Measurements from ENCODE around the gene CHST2.

The CHST2 gene

DNA sequence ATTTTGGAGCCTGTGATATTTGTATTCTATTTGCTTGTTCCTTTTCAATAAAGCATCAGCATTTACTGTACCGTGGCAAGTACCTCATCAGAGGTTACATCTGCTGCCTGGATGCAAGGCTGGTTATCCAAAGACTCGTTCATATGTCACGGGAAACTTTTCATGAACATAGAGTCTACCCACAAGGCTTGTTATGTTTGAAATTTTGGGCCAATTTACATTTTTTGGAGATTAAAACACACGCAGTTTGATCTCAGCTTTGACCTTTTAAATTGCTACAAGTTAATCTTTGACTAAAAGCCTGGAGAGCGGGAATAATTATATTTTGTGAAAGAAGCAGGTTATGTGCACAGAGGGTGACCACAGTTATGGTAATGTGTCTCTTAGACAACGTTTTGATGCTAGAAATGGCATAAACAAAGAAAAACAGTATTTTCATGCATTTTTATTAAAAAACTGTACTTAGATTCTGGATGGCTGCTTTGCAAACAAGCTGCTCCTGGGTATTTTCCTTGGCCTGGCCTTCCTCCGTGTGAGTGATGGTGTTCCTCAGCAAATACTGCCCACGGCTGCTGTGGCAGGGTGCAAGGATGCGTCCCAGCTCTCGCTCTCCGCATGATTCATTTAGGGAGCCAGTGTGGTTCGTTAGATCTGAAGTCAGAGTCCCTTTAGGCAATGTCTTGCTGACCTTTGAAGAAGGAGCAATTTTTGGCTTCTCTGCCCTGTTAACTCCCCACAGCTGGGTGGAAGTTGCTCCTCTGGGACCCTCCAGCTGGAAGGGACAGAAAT lies 27.1 kb downstream of the CHST2 start:
- Histone ChIP-seq H3K27ac (ENCODE audit: low read depth in 2 of 2, low read length in 2 of 2) (no peak overlapping the region), H3K9me3 (ENCODE audit: control insufficient read depth in 2 of 2, low read length in 2 of 2) (no peaks in the 10 kb centered on the region), H3K4me3 (ENCODE audit: low read length in 2 of 2) (no peak overlapping the region), H3K4me1 (ENCODE audit: control insufficient read depth in 2 of 2, insufficient read depth in 2 of 2, low read length in 2 of 2) (no peaks in the 10 kb centered on the region), H3K36me3 (ENCODE audit: control insufficient read depth in 2 of 2, insufficient read depth in 2 of 2, low read length in 2 of 2) (no peaks in the 10 kb centered on the region), H3K9ac (ENCODE audit: low read depth in 1 of 2, low read length in 2 of 2) (no peak overlapping the region), H3K27me3 (ENCODE audit: control insufficient read depth in 2 of 2, insufficient read depth in 2 of 2, low read length in 2 of 2) (no peaks in the 10 kb centered on the region)

DNA sequence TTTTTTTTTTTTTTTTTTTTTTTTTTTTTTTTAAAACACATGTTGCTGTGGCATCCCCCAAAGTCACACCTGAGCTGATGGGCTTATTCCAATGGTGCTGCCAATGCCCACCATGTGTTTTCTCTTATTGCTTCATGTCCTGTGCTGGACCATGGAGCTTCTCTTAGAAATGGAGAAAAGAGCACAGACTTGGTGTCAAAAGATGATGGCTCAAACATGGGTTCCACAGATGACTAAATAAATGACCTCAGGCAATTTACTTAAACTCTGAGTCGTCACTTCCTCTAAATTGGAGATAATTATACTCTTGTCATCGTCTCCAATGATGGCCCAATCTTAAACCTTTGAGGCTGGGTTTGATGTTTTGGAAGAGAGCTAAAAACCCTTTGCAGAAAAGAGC lies 28.1 kb downstream of the CHST2 start:
- Histone ChIP-seq H3K4me1 (ENCODE audit: control insufficient read depth in 2 of 2, insufficient read depth in 2 of 2, low read length in 2 of 2) (no peaks in the 10 kb centered on the region), H3K4me3 (ENCODE audit: low read length in 2 of 2) (no peak overlapping the region), H3K27ac (ENCODE audit: low read depth in 2 of 2, low read length in 2 of 2) (no peak overlapping the region), H3K36me3 (ENCODE audit: control insufficient read depth in 2 of 2, insufficient read depth in 2 of 2, low read length in 2 of 2) (no peaks in the 10 kb centered on the region), H3K27me3 (ENCODE audit: control insufficient read depth in 2 of 2, insufficient read depth in 2 of 2, low read length in 2 of 2) (no peaks in the 10 kb centered on the region), H3K9ac (ENCODE audit: low read depth in 1 of 2, low read length in 2 of 2) (no peak overlapping the region), H3K9me3 (ENCODE audit: control insufficient read depth in 2 of 2, low read length in 2 of 2) (no peaks in the 10 kb centered on the region)

- no peaks in the 10 kb centered on the region for H3K9me3 ChIP-seq (ENCODE audit: control insufficient read depth in 2 of 2, low read length in 2 of 2)
- no peaks in the 10 kb centered on the region for H3K4me1 ChIP-seq (ENCODE audit: control insufficient read depth in 2 of 2, insufficient read depth in 2 of 2, low read length in 2 of 2)
- no peak overlapping the region for H3K4me3 ChIP-seq (ENCODE audit: low read length in 2 of 2)
- no peak overlapping the region for H3K27ac ChIP-seq (ENCODE audit: low read depth in 2 of 2, low read length in 2 of 2)
- H3K9ac ChIP-seq (ENCODE audit: low read depth in 1 of 2, low read length in 2 of 2) = no peak overlapping the region
- H3K36me3 ChIP-seq (ENCODE audit: control insufficient read depth in 2 of 2, insufficient read depth in 2 of 2, low read length in 2 of 2) = no peaks in the 10 kb centered on the region
- no peaks in the 10 kb centered on the region for H3K27me3 ChIP-seq (ENCODE audit: control insufficient read depth in 2 of 2, insufficient read depth in 2 of 2, low read length in 2 of 2)
These were observed 30.5 kb downstream of the CHST2 start for GRCh38 chr3:143150071-143150470.

DNA sequence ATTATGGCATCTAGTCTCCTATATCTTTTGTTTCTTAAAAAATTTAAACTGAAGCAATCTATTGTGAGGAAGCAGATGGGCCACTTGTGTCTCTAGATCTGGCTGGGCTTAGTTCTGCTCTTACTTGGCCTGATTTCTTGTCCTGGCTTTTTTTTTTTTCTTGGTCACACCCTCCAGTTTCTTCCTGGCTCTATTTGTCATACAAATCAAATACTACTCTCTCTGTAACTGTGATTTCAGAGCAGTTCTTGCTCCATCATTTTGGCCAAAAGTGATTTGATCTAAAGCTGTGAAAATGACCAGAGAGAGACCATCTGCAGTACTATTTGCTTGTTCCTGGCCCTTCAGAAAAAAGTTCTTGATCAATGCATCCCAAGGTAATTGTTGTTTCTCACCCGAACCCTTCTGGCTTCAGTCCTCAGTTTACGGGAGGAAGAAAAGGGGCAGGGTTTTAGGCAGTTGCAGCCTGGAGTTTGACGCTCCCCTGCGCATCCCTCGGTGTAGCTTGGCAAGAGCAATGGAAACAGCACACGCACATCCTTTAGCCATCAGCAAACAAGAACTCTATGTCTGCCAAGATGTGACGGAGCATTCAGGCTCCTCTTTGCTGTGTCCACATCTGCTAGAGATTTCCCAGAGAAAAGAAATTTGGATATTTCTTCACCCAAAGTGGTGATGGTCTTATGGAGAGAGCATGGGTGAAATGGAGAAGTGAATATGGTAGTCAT lies 31.6 kb downstream of the CHST2 start:
- no peaks in the 10 kb centered on the region for H3K4me1 ChIP-seq (ENCODE audit: control insufficient read depth in 2 of 2, insufficient read depth in 2 of 2, low read length in 2 of 2)
- H3K27me3 ChIP-seq (ENCODE audit: control insufficient read depth in 2 of 2, insufficient read depth in 2 of 2, low read length in 2 of 2) = no peaks in the 10 kb centered on the region
- H3K9ac ChIP-seq (ENCODE audit: low read depth in 1 of 2, low read length in 2 of 2) = no peak overlapping the region
- no peaks in the 10 kb centered on the region for H3K36me3 ChIP-seq (ENCODE audit: control insufficient read depth in 2 of 2, insufficient read depth in 2 of 2, low read length in 2 of 2)
- no peak overlapping the region for H3K27ac ChIP-seq (ENCODE audit: low read depth in 2 of 2, low read length in 2 of 2)
- H3K4me3 ChIP-seq (ENCODE audit: low read length in 2 of 2) = no peak overlapping the region
- H3K9me3 ChIP-seq (ENCODE audit: control insufficient read depth in 2 of 2, low read length in 2 of 2) = no peaks in the 10 kb centered on the region

- no peak overlapping the region for H3K9ac ChIP-seq (ENCODE audit: low read depth in 1 of 2, low read length in 2 of 2)
- no peaks in the 10 kb centered on the region for H3K36me3 ChIP-seq (ENCODE audit: control insufficient read depth in 2 of 2, insufficient read depth in 2 of 2, low read length in 2 of 2)
- no peak overlapping the region for H3K4me3 ChIP-seq (ENCODE audit: low read length in 2 of 2)
- H3K4me1 ChIP-seq (ENCODE audit: control insufficient read depth in 2 of 2, insufficient read depth in 2 of 2, low read length in 2 of 2) = no peaks in the 10 kb centered on the region
- H3K9me3 ChIP-seq (ENCODE audit: control insufficient read depth in 2 of 2, low read length in 2 of 2) = no peaks in the 10 kb centered on the region
- no peak overlapping the region for H3K27ac ChIP-seq (ENCODE audit: low read depth in 2 of 2, low read length in 2 of 2)
- H3K27me3 ChIP-seq (ENCODE audit: control insufficient read depth in 2 of 2, insufficient read depth in 2 of 2, low read length in 2 of 2) = no peaks in the 10 kb centered on the region
These were observed 32.5 kb downstream of the CHST2 start for GRCh38 chr3:143152043-143152442.

GRCh38 chr3:143155756-143156155 lies 36.2 kb downstream of the CHST2 start:
- Histone ChIP-seq H3K4me3 (ENCODE audit: low read length in 2 of 2) (no peak overlapping the region), H3K27ac (ENCODE audit: low read depth in 2 of 2, low read length in 2 of 2) (no peak overlapping the region), H3K9me3 (ENCODE audit: control insufficient read depth in 2 of 2, low read length in 2 of 2) (no peaks in the 10 kb centered on the region), H3K36me3 (ENCODE audit: control insufficient read depth in 2 of 2, insufficient read depth in 2 of 2, low read length in 2 of 2) (no peaks in the 10 kb centered on the region), H3K9ac (ENCODE audit: low read depth in 1 of 2, low read length in 2 of 2) (no peak overlapping the region), H3K27me3 (ENCODE audit: control insufficient read depth in 2 of 2, insufficient read depth in 2 of 2, low read length in 2 of 2) (no peaks in the 10 kb centered on the region), H3K4me1 (ENCODE audit: control insufficient read depth in 2 of 2, insufficient read depth in 2 of 2, low read length in 2 of 2) (no peaks in the 10 kb centered on the region)

DNA sequence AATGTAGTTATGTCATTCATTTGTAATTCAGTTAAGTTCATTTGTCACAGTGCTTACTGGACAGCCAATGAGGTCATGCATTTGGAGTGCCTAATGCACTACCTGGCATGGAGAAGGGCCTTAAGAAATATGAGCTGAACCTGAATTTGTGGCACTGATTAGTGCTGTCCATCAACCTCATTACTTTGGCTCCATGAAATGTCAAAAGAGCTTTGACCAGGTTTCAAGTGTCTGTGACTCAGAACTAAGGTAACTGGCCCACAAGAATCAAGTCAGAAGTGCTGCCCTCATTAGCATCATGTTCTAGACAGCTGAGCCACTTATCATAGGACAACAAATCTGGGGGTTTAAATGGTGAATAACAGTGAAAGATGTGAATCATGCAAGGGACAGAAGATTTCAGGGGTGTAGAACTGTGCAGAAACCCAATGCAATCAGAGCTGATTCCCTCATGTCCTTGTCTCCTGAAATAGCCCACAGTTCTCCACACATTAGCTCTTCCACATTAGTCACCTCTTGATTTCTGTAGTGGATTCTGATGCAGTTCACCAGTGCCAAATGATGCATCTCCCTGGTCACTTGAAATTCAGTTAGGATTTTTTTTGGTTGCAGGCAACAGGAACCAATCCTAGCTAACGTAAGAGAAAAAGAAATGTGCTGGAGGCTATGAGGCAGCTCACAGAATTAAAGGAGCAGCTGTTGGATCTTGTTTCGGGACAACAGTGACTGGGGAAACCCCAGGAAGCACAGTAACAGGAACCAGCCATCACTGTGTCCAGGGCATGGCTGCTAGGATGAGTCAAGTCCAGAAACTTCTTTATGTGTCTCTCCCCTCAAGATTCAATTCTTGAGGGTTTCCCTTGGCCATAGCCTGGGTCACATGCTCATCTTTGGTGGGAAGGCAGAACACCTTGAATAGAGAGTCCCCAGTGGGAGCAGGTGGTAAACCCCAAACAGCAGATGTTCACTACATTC lies 38.7 kb downstream of the CHST2 start:
- Histone ChIP-seq H3K4me1 (ENCODE audit: control insufficient read depth in 2 of 2, insufficient read depth in 2 of 2, low read length in 2 of 2) (no peaks in the 10 kb centered on the region), H3K4me3 (ENCODE audit: low read length in 2 of 2) (no peak overlapping the region), H3K36me3 (ENCODE audit: control insufficient read depth in 2 of 2, insufficient read depth in 2 of 2, low read length in 2 of 2) (no peaks in the 10 kb centered on the region), H3K9me3 (ENCODE audit: control insufficient read depth in 2 of 2, low read length in 2 of 2) (no peaks in the 10 kb centered on the region), H3K27me3 (ENCODE audit: control insufficient read depth in 2 of 2, insufficient read depth in 2 of 2, low read length in 2 of 2) (no peaks in the 10 kb centered on the region), H3K27ac (ENCODE audit: low read depth in 2 of 2, low read length in 2 of 2) (no peak overlapping the region), H3K9ac (ENCODE audit: low read depth in 1 of 2, low read length in 2 of 2) (no peak overlapping the region)

- Histone ChIP-seq H3K27ac (ENCODE audit: low read depth in 2 of 2, low read length in 2 of 2) (no peak overlapping the region), H3K9ac (ENCODE audit: low read depth in 1 of 2, low read length in 2 of 2) (no peak overlapping the region), H3K36me3 (ENCODE audit: control insufficient read depth in 2 of 2, insufficient read depth in 2 of 2, low read length in 2 of 2) (no peaks in the 10 kb centered on the region), H3K4me1 (ENCODE audit: control insufficient read depth in 2 of 2, insufficient read depth in 2 of 2, low read length in 2 of 2) (no peaks in the 10 kb centered on the region), H3K4me3 (ENCODE audit: low read length in 2 of 2) (no peak overlapping the region), H3K9me3 (ENCODE audit: control insufficient read depth in 2 of 2, low read length in 2 of 2) (no peaks in the 10 kb centered on the region), H3K27me3 (ENCODE audit: control insufficient read depth in 2 of 2, insufficient read depth in 2 of 2, low read length in 2 of 2) (no peaks in the 10 kb centered on the region)
These were observed 40.9 kb downstream of the CHST2 start for GRCh38 chr3:143160437-143160836.

DNA sequence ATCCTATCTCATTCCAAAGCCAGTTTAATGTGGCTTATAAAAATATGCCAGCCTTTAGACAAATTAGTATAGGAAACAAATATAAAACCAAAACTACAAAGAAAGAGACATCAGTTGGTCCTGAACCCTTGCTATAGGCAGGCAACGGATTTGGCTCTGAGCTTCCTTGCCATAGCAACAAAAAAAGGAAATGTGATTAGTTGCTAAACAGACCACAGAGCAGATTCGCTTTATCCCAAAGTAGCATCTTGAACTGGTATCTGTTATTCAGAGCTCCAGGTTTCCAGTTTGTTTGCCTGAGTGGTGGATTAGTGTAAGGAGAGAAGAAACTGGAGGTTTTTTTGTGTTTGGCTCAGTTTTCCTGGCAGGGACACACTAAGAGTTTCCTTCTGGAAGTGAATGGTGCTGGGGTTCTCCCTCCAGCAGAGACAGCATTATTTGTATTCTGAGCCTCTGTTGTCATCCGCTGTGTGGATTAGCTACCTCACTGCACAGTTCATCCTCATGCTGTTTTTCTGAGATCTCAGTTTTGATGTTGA lies 44.1 kb downstream of the CHST2 start:
- Histone ChIP-seq H3K9me3 (ENCODE audit: control insufficient read depth in 2 of 2, low read length in 2 of 2) (no peaks in the 10 kb centered on the region), H3K27me3 (ENCODE audit: control insufficient read depth in 2 of 2, insufficient read depth in 2 of 2, low read length in 2 of 2) (no peaks in the 10 kb centered on the region), H3K9ac (ENCODE audit: low read depth in 1 of 2, low read length in 2 of 2) (no peak overlapping the region), H3K36me3 (ENCODE audit: control insufficient read depth in 2 of 2, insufficient read depth in 2 of 2, low read length in 2 of 2) (no peaks in the 10 kb centered on the region), H3K4me3 (ENCODE audit: low read length in 2 of 2) (no peak overlapping the region), H3K27ac (ENCODE audit: low read depth in 2 of 2, low read length in 2 of 2) (no peak overlapping the region), H3K4me1 (ENCODE audit: control insufficient read depth in 2 of 2, insufficient read depth in 2 of 2, low read length in 2 of 2) (no peaks in the 10 kb centered on the region)

All from mucosa of rectum (tissue), 2 donors.